Measurements from ENCODE around the gene TMEM37.
"Not testable (repeated sequence)": the region's sequence is repeated elsewhere in the genome, so short reads cannot be mapped to it uniquely, and the experiment has no call there.

TMEM37 gene

DNA sequence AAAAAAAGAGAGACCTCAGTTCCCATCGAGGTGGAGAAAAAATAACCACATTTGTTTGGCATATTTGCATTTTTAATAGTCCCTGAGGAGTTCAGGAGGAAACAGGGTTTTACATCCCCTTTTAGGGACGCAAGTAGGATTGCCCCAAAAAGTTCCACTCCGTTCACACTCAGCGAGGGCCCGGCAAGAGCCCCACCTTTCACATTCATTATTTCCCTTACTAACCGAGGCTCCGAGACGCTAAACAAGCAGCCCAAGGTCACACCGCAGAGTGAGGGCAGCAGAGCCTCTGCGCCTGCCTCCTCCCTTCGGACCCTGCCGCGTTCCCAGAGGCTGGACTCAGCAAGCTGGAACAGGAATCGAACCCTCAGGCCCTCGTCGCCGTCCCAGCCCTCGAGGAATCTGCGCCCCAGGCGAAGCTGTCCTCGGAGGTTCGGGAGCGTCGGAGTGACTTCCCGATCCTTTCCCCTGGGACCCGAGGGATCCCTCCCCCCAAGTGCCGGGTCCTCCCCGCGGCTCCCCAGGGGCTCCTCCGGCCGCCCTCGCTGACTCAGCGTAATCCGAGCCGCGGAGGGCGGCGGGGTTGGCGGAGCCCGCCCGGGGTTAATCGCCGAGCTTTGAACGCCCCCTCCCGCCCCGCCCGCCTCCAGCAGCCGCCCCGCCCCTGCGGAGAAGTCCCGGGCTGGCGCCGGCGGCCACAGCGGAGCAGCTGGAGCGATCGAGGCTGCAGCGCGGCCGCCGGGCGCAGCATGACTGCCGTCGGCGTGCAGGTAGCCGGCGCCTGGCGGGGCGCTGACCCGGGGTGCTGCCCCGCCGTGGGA lies at the start of gene TMEM37:
TSS of gene TMEM37 (plus strand) at position 700 of the 821 bp plus-strand sequence. CDS start at position 750, 50 bp downstream.
- no peak for DNase-seq

- no peak for DNase-seq
Observed at GRCh38 chr2:119383410-119384140, 48.1 kb upstream of the TMEM37 start.

DNA sequence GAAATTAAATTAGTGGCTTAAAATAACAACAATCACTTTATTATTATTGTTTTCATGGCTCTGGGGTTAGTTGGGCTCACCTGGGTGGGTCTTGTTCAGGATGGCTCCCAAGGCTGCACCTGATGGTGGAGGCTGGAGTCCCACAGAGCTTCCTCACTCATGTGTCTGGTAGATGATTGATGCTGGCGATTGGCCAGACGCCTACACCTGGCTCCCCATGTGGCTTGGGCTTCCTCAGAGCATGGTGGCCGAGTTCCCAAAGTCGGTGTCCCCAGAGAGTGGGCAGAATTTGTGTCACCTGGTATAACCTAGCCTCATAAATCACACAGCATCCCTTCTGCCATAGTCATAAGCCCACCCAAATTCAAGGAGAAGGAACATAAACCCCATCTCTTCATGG lies 46.7 kb upstream of the TMEM37 start:
- no peak for DNase-seq

DNA sequence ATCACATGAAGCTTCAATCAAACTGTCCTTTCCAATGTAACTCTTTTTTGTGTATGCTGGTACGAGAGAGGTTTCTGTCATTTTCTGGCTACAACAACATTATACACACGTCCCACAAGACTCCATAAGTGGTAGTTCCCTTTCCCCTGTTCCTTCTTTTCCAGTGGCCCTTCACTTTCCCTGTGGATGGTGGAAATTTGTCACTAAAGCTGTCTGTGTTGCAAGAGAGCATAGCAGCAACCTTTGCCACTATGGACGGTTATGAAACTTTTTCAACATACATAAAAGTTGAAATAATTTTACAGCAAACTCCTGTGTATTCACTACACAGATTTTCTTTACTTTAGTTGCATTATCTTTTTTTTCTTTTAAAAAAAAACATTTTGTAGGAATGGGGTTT lies 46.2 kb upstream of the TMEM37 start:
- DNase-seq, result no peak

DNA sequence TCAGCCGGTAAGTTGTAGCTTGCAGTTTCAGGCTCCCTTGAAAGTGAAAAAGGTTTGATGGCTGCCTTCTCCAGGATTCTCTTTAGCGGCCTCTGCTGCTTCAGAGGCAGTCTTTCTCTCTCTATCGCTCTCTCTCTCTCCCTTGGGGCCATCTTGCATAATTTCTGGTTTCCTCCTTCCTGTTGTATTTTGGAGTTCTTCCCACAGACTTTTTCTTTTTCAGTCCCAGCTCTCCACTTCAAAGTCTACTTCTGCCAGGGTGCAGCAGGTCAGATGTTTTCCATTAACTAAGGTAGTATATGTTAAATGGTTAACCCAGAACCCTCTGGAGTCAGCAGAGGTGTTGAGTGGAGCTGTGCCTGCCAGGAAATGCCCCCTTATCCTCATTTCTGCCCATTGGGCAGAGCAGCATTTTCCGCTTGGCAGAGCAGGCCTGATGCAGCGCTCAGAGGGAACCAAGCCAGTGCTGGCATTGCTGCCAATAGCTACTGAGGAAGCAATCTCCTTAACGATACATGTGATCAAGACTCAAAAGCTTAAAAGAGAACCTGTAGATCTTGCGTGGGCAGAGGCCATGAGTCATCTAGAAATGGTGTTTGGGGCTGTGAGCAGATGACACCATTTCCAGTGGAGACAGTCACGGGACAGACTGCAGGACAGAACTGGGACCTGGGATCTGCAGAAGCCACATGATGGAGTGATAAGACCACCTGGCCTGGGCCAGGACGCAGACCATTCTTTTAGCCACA lies 44.1 kb upstream of the TMEM37 start:
- peak in 1 of 2 donors; percentile 46 for DNase-seq

DNA sequence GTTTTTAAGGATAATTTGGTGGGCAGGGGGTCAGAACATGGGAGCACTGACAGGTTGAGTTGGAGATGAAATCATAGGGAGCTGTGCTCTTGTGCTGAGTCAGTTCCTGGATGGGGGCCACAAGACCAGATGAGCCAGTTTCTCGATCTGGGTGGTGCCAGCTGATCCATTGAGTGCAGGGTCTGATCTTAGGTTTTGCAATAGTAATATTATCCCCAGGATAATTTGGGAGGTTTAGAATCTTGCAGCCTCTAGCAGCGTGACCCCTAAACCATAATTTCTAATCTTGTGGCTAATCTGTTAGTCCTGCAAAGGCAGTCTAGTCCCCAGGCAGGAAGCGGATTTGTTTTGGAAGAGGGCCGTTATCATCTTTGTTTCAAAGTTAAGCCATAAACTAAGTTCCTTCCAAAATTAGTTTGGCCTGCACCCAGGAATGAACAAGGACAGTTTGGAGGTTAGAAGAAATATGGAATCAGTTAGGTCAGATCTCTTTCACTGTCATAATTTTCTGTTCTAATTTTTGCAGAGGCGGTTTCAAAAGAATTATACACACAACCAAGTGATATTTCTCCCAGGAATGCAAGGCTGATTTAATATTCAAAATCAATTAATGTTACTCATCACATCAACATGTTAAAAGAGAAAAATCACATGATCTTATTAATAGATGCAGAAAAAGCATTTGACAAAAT lies 41.9 kb upstream of the TMEM37 start:
- no peak for DNase-seq

DNA sequence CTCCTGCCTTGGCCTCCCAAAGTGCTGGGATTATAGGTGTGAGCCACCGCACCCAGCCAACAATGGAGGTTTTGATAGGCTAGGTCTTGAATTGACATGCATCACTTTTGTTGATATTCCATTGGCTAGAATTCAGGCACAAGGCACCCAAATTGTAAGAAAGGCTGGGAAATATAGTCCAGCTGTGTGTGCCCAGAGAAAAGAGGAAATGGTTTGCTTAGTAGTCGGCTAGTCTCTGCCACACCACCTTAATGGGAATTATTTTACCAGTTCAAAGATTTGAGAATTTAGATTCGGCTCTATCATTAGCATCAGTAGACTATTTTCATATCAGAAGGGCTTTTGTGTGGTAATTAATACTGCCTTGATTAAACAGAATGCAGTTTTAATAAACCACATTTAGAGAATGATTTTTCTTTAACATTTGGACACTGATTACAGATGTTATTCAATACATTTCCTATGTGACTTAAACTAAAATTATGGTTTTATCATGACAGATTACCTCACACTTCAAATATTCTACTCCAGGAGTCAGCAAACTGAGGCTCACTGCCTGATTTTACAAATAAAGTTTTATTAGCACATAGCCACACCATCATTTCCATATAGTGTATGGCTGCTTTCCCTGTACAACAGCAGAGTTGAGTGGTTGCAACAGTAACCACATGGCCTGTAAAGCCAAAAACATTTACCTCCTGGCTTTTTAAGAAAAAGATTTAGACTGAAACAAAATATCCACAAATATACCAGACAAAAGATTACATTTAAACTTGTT lies 37.5 kb upstream of the TMEM37 start:
- no peak for DNase-seq

GRCh38 chr2:119397196-119397595 lies 34.5 kb upstream of the TMEM37 start:
- no peak for DNase-seq

GRCh38 chr2:119402106-119402505 lies 29.5 kb upstream of the TMEM37 start:
- no peak for DNase-seq

- no peak for DNase-seq
Observed at GRCh38 chr2:119402645-119403560, 28.8 kb upstream of the TMEM37 start.

DNA sequence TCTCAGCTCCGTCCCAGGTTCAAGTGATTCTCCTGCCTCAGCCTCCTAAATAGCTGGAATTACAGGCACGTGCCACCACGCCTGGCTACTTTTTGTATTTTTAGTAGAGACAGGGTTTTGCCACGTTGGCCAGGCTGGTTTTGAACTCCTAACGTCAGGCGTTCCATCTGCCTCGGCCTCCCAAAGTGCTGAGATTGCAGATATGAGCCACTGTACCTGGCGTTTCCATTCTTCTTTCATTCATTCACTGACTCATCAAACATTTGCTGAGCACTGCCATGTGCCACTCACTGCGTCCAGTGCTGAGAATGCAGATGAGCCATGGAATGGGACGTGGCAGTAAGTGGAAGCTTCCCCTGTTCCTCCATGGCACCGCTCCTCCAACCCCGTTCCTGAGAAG lies 28.0 kb upstream of the TMEM37 start:
- DNase-seq, result not testable (repeated sequence)

DNA sequence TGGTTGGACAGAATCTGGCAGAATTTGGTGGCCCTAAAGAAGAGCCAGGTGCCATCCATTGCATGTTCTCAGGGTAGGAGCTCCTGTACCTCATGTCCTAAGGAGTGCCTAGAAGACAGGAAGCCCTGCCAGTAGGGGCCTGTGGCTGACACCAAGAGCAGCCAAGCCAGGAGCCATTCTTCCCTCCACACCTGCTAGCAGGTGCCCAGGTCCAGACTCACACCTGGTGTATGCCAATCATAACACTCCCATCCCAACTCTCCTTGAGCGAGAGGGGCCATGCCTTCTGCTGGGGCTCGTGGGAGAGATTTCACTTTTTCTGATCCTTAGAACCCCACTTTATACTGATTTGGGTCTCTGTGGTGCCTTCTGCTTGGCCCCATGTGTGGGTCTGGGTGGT lies 26.5 kb upstream of the TMEM37 start:
- no peak for DNase-seq

DNA sequence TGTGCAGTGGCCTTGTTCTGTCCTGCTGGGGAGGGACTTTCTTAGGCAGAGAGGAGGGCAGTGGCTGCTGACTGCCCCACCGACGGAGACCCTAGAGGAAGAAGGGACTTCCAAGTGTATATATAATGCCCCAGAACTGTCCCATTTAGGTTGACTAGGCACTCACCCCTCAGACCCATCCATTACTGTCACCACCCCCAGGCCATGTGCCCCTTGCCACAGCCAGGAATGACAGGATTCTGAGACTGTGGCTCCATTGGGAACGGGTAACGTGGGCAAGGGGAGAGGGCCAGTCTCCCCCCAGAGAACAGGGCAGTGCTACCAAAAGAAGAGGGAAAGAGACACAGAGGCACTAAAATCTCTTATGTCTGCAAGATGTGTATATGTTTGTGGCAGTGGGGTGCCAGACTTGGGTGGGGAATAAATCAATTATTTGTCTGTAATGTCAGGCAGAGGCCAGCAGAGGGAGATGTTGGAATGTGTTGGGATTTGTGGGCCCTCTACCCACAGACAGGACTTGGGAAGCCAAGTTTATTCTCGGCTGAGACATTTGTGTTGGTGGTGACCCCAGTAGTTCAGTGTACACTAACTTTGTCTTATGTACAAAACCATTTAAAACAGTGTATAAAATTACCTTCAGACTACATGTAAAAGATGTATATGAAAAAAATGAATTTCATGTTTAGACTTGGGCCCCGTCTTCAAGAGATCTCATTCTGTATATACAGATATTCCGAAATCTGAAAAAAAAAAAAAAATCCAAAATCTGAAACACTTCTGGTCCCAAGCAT lies 24.0 kb upstream of the TMEM37 start:
- peak; percentile 22 to 23 for DNase-seq

GRCh38 chr2:119408221-119408619 lies 23.4 kb upstream of the TMEM37 start:
- no peak for DNase-seq

- DNase-seq, result no peak
Observed at GRCh38 chr2:119409506-119409905, 22.1 kb upstream of the TMEM37 start.

DNA sequence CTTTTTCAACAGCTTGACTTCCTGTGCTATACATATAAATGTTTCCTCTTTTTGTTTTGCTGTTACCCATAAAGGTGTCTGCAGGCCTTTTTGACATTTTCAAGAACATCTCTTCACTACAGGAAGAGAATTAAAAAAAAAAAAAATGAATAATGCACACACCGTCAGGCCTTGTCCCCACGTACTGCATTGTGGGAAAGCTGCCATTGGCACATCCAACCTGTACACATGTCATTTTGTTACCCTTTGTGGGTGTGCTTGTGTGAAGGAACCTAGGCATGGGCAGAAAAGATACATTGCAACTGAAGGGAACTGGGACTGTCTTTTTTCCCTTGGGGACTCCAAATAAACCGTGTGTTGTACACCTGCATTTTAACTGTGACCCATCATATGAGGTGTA lies 16.8 kb upstream of the TMEM37 start:
- no peak for DNase-seq

DNA sequence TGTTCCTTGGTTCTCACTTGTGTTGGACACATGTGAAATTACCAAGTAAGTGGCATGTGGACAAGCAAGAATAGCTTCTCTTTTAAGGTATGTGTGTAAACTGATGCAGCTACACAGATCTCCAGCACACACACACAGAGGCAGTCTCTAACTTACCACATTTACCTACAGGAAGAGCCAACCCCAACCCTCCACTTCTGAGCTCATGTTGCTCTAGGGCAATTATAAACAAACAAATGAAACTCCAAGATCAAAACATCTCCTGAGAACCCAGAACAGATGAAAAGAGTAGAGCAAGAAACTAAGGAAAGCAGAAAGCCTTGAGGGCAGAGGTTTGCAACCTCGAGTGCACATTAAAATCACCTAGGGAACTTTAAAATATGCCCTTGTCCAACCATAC lies 16.0 kb upstream of the TMEM37 start:
- no peak for DNase-seq

GRCh38 chr2:119416299-119416923 lies 15.2 kb upstream of the TMEM37 start:
- no peak for DNase-seq

GRCh38 chr2:119417908-119418307 lies 13.7 kb upstream of the TMEM37 start:
- no peak for DNase-seq

DNA sequence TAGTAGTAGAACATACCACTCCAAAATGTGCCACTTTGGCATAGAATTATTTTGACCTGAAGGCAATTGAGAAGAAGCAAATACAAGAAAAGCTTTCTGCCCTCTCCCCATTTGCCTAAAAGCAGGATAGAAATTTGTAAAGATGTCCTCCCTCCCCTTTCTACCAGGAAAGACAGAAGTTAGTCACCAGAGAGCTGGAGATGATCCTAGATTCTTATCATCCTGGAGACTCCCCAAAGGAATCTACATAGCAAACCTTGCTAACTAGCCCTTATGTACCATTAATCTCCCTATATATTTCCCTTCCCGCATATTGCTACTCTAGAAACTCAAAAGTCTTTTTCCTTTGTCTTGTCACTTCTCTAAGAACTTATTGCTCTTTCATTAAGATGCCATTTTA lies 12.6 kb upstream of the TMEM37 start:
- no peak for DNase-seq
